Kidney epithelial cell (primary cell): ENCODE results near the gene DLGAP4. TPM values are rescaled to one million over a fixed set of nuclear protein-coding genes. Genes with fewer than 3 reads are reported as not detected.

Experiments used
- DNase-seq: peaks from one replicate; pipeline ENCODE4 v3.0.0-alpha.2; 2010; ENCODE audit warnings: low read depth
- H3K27me3 ChIP-seq: 2 replicates; pipeline ENCODE4 v1.6.0; 2011; ENCODE audit warnings: low read length; ENCODE audit not compliant: control insufficient read depth, insufficient read depth
- H3K36me3 ChIP-seq: 2 replicates; pipeline ENCODE4 v1.5.1; 2011; ENCODE audit warnings: low read length; ENCODE audit not compliant: control insufficient read depth, insufficient read depth
- H3K4me3 ChIP-seq: 2 replicates; pipeline ENCODE4 v1.5.1; 2011; ENCODE audit warnings: low read depth, mild to moderate bottlenecking, control low read depth, low read length
- total RNA-seq: library from RNA; depleted of rRNA; stranded (reverse); fragments of >200 nt; gene quantifications from 2 replicates; pipeline ENCODE4 v1.2.3, GENCODE V29; 2015
- TF ChIP-seq, protein P1 (sequence below): IDR thresholded peaks from 2 replicates; pipeline ENCODE4 v1.5.1; 2011; ENCODE audit warnings: mild to moderate bottlenecking, moderate library complexity, low read length, control low read depth, inconsistent platforms; ENCODE audit not compliant: insufficient read depth, poor library complexity, severe bottlenecking

Gene DLGAP4
- total RNA-seq, 1 donor from 2014 or later: 78.4 TPM

DNA sequence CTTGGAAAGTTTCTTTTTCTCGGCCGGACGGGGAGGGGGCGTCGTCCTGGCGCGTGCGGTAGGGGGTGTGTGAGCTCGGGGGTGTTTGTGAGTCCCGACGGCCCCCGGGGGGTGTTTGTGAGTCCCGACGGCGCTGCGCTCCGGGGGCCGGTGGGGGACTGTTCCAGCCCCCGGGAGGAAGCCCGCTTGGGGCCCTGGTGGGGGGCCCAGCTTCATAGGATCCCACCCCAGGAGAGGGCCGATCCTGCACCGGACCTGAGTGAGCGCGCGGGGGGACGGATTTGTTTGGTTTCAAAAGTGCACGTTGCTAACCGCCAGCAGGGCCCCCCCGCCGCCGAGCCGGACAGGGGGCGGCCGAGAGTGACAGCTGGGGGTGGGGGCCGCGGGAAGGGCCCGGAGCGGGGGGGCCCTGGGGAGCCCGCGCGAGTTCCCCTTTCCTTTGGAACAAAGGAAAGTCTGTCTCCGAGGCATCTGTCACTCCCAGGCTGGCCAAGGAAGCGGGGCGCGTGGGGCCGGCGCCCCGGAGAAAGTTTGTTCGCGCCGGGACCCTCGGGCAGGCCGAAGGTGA, 267.7 kb downstream of the DLGAP4 start:
- Histone ChIP-seq H3K36me3 (no peaks in the 10 kb centered on the region), H3K27me3 (no peaks in the 10 kb centered on the region), H3K4me3 (peak overlapping the region; percentile 81)
- no peak for DNase-seq
- TF ChIP-seq, protein P1, sequence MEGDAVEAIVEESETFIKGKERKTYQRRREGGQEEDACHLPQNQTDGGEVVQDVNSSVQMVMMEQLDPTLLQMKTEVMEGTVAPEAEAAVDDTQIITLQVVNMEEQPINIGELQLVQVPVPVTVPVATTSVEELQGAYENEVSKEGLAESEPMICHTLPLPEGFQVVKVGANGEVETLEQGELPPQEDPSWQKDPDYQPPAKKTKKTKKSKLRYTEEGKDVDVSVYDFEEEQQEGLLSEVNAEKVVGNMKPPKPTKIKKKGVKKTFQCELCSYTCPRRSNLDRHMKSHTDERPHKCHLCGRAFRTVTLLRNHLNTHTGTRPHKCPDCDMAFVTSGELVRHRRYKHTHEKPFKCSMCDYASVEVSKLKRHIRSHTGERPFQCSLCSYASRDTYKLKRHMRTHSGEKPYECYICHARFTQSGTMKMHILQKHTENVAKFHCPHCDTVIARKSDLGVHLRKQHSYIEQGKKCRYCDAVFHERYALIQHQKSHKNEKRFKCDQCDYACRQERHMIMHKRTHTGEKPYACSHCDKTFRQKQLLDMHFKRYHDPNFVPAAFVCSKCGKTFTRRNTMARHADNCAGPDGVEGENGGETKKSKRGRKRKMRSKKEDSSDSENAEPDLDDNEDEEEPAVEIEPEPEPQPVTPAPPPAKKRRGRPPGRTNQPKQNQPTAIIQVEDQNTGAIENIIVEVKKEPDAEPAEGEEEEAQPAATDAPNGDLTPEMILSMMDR: no peak

DNA sequence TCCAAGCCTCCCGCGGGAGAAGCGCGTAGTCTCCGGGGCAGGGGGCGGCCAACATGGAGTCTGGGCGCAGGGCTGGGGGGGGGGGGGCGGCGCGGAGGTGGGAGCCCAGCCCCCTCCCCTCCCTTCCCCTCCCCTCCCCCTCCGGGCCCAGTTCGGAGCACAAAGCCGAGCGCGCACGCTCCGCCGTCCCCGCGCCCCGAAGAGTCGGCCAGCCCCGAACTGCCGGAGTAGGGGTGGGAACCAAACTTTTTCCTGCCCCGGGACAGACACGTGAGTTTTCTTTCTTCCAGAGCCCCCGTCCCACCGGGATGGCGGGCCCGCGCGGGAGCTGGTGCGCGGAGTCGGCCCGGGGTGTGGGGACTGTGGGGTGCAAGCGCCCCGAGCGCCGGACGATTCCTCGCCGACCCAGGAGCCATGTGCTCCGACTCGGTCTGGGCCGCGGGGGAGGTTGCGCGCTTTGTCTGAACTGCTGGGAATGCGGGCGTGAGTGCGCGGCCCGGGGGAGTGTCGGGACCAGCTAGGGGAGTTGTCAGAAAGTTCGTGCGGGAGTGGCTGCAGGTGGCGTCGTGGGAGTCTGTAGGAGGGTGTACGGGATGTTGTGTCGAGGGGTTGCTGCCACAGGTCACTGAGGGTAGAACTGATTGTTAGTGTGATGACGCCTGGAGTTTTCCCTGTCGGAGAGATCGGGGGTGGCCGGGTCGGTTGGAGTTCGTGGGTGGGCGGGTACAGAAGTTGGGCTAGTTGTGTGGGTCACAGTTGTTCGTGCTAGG, 268.4 kb downstream of the DLGAP4 start:
- H3K4me3 ChIP-seq: peak overlapping the region; percentile 81
- DNase-seq: no peak
- TF ChIP-seq, protein P1: no peak

DNA sequence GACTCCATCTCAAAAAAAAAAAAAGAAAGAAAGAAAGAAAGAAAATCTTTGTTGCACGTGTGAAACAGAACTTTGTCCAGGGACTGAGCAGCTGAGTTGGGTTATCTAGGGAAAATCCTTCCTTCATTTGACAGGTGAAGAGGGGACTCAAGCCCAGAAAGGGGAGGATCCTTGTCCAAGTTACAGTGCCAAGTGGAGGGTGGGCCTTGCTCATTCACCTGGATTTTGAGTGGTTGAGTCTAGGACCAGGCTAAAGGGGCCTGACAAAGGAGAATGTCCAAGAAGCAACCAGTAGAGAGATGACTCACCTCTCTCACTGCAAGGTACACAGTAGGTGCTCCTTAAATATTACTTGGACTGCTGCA, 269.9 kb downstream of the DLGAP4 start:
- H3K36me3 ChIP-seq: no peaks in the 10 kb centered on the region
- no peaks in the 10 kb centered on the region for H3K27me3 ChIP-seq
- DNase-seq: no peak
- no peak overlapping the region for H3K4me3 ChIP-seq
- TF ChIP-seq, protein P1: no peak

More for the DNA sequence above, 268.4 kb downstream of the DLGAP4 start:
- Histone ChIP-seq H3K36me3 (no peaks in the 10 kb centered on the region), H3K27me3 (no peaks in the 10 kb centered on the region)

Other genes with a start within 250 kb of the DLGAP4 start
- 25.0 and 28.0 TPM in 2 replicates for gene EPB41L1, start 151.6 kb upstream of the DLGAP4 start, total RNA-seq
- 30.1 and 32.9 TPM in 2 replicates for gene AAR2, start 69.9 kb upstream of the DLGAP4 start, total RNA-seq
- 58.5 and 83.2 TPM in 2 replicates for gene MYL9, start 235.2 kb downstream of the DLGAP4 start, total RNA-seq